ENCODE data around the gene BST1. TPM values are rescaled to one million over a fixed set of nuclear protein-coding genes. Genes with fewer than 3 reads are reported as not detected.

The BST1 gene
- total RNA-seq, 1 donor from 2014 or later, result 0.58 TPM

- DNase-seq (ENCODE audit: low spot score in 2 of 2, unreplicated experiment in 2 of 2), result no peak
- peak overlapping the region; percentile 100 for H3K27ac Mint-ChIP-seq
Observed at GRCh38 chr4:15656038-15656470, 46.8 kb upstream of the BST1 start.

DNA sequence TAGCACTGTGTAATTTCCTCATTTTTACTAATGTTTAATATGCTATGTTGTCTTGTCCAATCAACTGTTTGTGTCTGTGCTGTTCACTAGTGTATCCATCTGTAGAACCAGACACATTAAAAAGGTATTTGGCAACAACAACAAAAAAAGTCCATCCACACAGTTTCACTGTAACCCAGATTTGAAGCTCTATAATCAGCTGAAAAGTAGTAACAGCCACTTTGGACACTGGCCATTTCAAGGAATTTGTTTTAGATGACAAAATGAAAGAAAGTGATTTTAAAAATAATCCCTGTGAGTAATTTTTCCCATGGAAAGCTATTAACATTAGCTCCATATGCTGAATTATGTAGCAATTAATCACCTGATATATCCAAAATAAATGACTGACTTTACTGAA is 45.5 kb upstream of the BST1 start:
- Mint-ChIP-seq H3K9me3 (no peaks in the 10 kb centered on the region), H3K4me1 (peaks cover 37% of the 10 kb centered on the region), H3K27ac (peak overlapping the region; percentile 80)

More at GRCh38 chr4:15656038-15656470, 46.8 kb upstream of the BST1 start:
- H3K36me3 Mint-ChIP-seq, result no peaks in the 10 kb centered on the region
- peaks cover 47% of the 10 kb centered on the region for H3K4me1 Mint-ChIP-seq
- TF ChIP-seq, protein P1, sequence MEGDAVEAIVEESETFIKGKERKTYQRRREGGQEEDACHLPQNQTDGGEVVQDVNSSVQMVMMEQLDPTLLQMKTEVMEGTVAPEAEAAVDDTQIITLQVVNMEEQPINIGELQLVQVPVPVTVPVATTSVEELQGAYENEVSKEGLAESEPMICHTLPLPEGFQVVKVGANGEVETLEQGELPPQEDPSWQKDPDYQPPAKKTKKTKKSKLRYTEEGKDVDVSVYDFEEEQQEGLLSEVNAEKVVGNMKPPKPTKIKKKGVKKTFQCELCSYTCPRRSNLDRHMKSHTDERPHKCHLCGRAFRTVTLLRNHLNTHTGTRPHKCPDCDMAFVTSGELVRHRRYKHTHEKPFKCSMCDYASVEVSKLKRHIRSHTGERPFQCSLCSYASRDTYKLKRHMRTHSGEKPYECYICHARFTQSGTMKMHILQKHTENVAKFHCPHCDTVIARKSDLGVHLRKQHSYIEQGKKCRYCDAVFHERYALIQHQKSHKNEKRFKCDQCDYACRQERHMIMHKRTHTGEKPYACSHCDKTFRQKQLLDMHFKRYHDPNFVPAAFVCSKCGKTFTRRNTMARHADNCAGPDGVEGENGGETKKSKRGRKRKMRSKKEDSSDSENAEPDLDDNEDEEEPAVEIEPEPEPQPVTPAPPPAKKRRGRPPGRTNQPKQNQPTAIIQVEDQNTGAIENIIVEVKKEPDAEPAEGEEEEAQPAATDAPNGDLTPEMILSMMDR (IDR thresholded peaks at IDR 0.05; ENCODE audit: unreplicated experiment), result no peak
- no peaks in the 10 kb centered on the region for H3K27me3 Mint-ChIP-seq (ENCODE audit: low read depth)
- no peaks in the 10 kb centered on the region for H3K9me3 Mint-ChIP-seq
- H3K4me3 Mint-ChIP-seq, result peak overlapping the region; percentile 88

DNA sequence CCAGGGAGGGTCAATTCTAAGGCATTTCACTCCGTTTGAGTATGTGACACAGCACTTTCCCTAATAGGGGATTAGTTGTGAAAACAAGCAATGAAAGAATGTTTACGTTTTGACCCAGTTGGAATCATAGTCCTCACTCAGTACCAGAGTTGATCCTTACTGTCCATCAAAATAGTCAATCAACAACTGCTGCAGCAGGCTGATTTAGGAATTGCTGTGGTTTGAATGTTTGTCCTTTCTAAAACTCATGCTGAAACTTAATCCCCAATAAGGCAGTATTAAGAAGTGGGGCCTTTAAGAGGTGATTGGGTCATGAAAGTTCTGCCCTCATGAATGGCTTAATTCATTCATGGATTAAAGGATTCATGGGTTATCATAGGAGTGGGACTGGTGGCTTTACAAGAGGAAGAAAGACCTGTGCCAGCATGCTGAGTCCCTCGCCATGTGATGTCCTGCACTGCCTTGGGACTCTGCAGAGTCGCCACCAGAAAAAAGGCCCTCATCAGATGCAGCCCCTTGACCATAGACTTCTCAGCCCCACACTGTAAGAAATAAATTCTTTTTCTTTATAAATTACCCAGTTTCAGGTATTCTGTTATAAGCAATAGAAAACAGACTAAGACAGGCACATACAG is 44.6 kb upstream of the BST1 start:
- Mint-ChIP-seq H3K27ac (no peak overlapping the region), H3K9me3 (no peaks in the 10 kb centered on the region), H3K4me3 (no peak overlapping the region), H3K36me3 (no peaks in the 10 kb centered on the region), H3K4me1 (peaks cover 28% of the 10 kb centered on the region), H3K27me3 (ENCODE audit: low read depth) (no peaks in the 10 kb centered on the region)
- TF ChIP-seq, protein P1 (IDR thresholded peaks at IDR 0.05; ENCODE audit: unreplicated experiment), result no peak
- DNase-seq (ENCODE audit: low spot score in 2 of 2, unreplicated experiment in 2 of 2), result no peak

More for the DNA sequence above, 45.5 kb upstream of the BST1 start:
- DNase-seq (ENCODE audit: low spot score in 2 of 2, unreplicated experiment in 2 of 2), result no peak
- no peak overlapping the region for H3K4me3 Mint-ChIP-seq
- TF ChIP-seq, protein P1 (IDR thresholded peaks at IDR 0.05; ENCODE audit: unreplicated experiment), result no peak
- no peaks in the 10 kb centered on the region for H3K27me3 Mint-ChIP-seq (ENCODE audit: low read depth)
- H3K36me3 Mint-ChIP-seq, result no peaks in the 10 kb centered on the region

DNA sequence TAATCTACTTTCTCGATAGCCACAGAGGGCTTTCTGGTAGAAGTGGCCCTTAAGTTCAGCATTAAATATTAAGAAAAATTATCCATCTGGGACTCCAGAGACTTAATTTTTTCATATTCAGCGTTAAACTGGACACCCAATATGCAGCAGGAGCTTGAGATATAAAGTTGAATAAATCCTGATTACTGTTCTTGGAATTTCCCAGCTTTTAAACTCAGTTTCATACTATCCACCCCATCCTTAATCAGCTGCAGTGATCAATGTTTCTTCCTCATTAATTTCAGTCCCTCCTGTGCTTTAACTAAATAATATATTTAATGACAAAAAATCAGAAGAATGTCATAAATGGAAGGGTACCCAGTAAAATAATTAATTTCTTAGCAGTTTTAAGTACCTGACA is 44.1 kb upstream of the BST1 start:
- no peak overlapping the region for H3K27ac Mint-ChIP-seq
- DNase-seq (ENCODE audit: low spot score in 2 of 2, unreplicated experiment in 2 of 2), result no peak
- H3K4me3 Mint-ChIP-seq, result no peak overlapping the region
- TF ChIP-seq, protein P1 (IDR thresholded peaks at IDR 0.05; ENCODE audit: unreplicated experiment), result no peak
- H3K9me3 Mint-ChIP-seq, result no peaks in the 10 kb centered on the region
- H3K27me3 Mint-ChIP-seq (ENCODE audit: low read depth), result no peaks in the 10 kb centered on the region
- H3K4me1 Mint-ChIP-seq, result peaks cover 23% of the 10 kb centered on the region
- H3K36me3 Mint-ChIP-seq, result no peaks in the 10 kb centered on the region

- DNase-seq (ENCODE audit: low spot score in 2 of 2, unreplicated experiment in 2 of 2), result no peak
- no peak overlapping the region for H3K27ac Mint-ChIP-seq
- H3K9me3 Mint-ChIP-seq, result no peaks in the 10 kb centered on the region
- peaks cover 16% of the 10 kb centered on the region for H3K4me1 Mint-ChIP-seq
- TF ChIP-seq, protein P1 (IDR thresholded peaks at IDR 0.05; ENCODE audit: unreplicated experiment), result no peak
- no peaks in the 10 kb centered on the region for H3K36me3 Mint-ChIP-seq
- H3K4me3 Mint-ChIP-seq, result no peak overlapping the region
- no peaks in the 10 kb centered on the region for H3K27me3 Mint-ChIP-seq (ENCODE audit: low read depth)
Observed at GRCh38 chr4:15659768-15660570, 42.9 kb upstream of the BST1 start.

Measured in mesothelial cell of epicardium (in vitro differentiated cells).